Esophagus muscularis mucosa (tissue), 3 donors: ENCODE results near the gene PRRC2C.

Experiments used
- CTCF ChIP-seq, 3 experiments: fragments of 200-600 bp in 2 of 3; fragments of 450-650 bp in 1 of 3; sonication (generic) in 2 of 3; IDR thresholded peaks; one replicate each; pipeline ENCODE4 v1.5.1; 2017 to 2019; ENCODE audit warnings: antibody characterized with exemption in 3 of 3, mild to moderate bottlenecking in 2 of 3, moderate library complexity in 1 of 3
- POLR2A ChIP-seq: fragments of 450-650 bp; IDR thresholded peaks from one replicate; pipeline ENCODE4 v1.6.1; 2017; ENCODE audit warnings: antibody characterized with exemption, moderate library complexity, mild to moderate bottlenecking, low read depth
- POLR2AphosphoS5 ChIP-seq, 2 donors: sonication (generic); formaldehyde crosslinking; IDR thresholded peaks; one replicate each; pipeline ENCODE4 v1.6.1; 2017; ENCODE audit warnings: antibody characterized with exemption in 2 of 2

- TF ChIP-seq CTCF (IDR thresholded peaks at IDR 0.05) (no peak), POLR2AphosphoS5 (IDR thresholded peaks at IDR 0.05) (no peak), POLR2A (no peak)
Measured at GRCh38 chr1:171597203-171597602, 111.9 kb downstream of the PRRC2C start.
